Stimulated activated CD4-positive, alpha-beta T cell treated with anti-CD3 and anti-CD28 coated beads, Interleukin-12 subunit alpha, Interleukin-12 subunit beta, amount 100 ng/mL, for 4 hours (primary cell): ENCODE measurements around the gene LOXHD1.

Experiments used
- DNase-seq: peaks from one replicate; pipeline ENCODE4 v3.0.0-alpha.2; 2020

Gene LOXHD1

DNA sequence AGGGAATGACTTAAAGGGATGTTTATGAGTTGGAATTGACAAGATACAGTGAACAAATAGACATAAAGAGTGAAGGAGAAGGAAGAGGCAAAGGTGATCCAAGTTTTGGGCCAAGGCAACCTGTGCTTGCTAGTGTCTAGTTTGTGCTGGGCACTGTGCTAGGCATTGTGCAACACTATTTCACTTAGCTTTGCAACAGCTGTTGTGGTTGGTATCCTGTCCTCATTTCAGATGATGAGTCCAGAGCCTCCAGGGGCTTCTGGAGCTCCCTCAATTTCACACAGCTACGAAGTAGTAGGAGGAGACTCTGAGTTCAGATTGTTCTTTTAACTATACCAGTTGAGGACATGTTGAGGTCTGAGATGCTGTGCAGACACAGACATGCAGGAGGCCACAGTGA is 18.1 kb upstream of the LOXHD1 start:
- no peak for DNase-seq

DNA sequence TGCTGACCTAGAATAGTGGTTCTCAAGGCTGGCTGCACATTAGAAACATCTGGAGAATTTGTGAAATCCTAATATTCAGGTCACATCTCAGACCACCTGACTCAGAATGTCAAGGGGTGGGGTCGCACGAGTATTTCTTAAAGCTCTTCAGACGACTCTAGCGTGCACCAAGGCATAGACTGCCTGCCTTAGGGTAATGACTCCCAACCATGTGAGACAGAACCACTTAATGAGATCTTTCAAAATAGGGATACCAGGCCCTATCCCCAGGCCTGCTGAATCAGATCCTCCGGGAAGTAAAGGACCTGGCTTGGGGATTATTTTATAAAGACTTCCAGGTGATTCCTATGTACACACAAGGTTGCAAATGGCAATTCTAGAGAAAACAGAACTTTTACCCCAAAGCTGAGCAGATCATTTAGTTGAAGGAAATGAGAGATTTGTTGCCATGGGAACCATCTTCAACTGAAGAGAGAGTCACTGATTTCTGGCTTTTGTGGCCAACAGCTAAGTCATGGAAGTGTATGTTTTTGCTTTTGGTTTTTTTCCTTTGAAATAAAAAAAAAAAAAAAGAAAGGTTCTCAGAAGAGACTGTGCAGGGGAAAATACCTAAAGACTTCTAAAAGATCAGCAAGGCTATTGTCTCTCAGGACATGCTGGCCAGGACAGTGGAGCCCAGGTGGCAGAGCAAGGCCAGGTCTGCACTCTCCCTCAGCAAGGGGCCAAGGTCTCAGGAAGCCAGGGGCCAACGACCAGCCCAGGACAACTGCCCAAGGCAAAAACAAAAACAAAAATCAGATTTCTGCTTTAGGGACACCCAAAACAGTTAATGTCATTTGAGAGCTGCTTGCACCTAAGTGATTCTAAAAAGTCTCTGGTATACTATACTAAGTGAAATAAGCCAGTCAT is 15.3 kb upstream of the LOXHD1 start:
- no peak for DNase-seq

GRCh38 chr18:46668694-46669093 is 11.7 kb upstream of the LOXHD1 start:
- no peak for DNase-seq

- DNase-seq, result no peak
Measured at GRCh38 chr18:46668135-46668534, 11.1 kb upstream of the LOXHD1 start.

DNA sequence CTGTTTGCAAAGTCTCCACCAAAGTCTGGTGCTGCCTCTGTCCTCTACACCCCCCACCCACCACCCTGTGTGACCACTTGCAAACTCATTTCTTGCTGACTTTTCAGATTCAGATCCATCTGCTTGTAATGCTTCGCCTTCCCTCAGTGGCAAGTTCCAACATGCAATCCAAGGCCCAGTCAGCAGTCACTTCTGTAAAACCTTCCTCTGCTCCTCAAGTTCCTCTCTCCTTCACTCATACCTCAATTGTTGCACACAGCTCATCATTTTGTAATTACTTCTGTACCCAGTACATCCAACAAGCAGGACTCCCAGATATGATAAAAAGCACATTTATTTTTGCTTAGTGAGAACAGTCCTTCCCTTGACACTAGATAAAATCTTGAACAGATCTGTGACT is 6.5 kb upstream of the LOXHD1 start:
- DNase-seq, result no peak

GRCh38 chr18:46660957-46661749 is 4.1 kb upstream of the LOXHD1 start:
- no peak for DNase-seq

DNA sequence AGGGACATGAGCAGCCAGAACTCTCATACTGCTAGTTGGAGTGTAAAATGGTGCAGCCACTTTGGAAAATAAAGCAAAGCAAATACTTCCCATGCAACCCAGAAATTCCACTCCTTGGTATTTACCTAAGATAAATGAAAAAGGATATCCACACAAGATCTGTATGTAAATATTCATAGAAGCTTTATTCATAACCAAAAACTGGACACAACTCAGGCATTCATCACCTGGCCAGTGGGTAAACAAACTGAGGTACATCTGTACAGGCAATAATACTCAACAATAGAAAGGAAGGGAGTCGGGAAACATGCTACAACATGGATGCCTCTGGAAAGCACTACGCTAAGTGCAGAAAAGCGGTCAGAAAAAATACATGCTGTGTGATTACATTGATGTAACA is 2.5 kb upstream of the LOXHD1 start:
- DNase-seq, result no peak

DNA sequence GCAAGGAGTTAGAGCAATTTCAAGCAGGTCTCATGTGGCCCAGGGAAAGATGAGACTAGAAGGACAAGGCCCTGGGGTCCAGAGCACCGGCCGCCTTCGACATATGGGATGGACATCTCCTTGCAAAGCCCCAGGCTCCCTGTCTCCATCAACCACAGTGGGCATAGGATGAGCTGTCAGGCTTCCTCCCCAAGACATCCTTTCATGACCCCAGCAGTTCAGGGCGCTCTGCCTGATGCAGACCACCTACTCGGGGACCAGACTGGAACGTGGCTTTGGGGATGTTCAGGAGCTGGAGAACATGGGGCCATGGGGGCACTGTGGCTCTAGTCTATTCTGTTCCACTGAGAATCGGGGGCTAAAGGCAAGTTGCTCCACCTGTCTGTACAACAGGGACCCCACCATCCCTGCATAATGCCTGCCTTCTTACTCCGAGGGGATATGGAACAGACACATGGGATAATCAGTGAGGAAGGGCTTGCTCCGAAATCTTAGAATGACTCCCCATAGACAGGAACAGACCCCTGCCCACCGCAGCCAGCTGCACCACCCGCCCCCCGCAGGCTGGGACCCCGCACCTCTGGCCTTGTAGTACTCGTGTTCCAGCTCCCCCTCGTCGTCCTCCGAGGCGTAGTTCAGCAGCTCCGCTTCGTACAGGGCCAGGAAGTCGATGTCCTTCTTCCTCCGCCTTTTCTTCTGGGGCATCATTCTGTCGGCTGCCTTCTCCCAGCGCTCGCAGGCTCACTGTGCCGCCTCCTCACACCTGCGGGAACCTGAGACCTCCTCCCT is 500 bp downstream of the LOXHD1 start:
- DNase-seq, result no peak

DNA sequence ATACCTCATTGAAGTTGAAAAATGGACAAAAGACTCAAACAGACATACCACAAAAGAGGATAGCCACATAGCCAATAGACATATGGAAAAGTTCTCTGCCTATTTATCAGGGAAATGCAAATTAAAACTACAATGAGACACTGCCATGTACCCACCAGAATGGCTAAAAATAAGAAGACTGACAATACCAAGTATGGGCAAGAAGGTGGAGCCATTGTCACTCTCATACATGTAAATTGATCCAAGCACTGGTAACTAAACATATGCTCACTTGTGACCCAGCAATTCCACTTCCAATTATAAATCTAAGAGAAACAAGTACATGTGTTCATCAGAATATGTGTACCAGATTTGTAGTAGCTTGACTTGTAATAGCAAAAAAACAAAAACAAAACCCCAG is 4.6 kb downstream of the LOXHD1 start:
- DNase-seq, result no peak

DNA sequence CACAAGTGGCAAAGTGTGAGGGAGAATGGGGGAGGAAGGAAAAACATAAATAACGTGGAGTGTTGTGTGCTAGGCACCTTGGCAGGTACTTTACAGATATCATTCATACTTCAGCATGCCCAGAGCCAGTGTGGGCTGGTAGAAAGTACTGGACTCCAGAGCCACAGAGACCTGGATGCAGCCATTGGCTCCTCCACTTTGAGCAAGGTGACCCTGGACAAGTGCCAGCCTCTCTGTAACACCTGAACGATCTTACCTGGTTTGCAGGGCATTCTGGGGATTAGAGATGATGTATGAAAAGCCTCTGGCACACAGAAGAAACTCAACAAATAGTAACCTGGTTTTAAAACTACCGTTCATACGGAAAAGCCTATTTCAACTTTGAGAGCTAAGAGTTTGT is 6.3 kb downstream of the LOXHD1 start:
- DNase-seq, result no peak

- no peak for DNase-seq
Measured at GRCh38 chr18:46649071-46649862, 7.8 kb downstream of the LOXHD1 start.

- no peak for DNase-seq
Measured at GRCh38 chr18:46646468-46646867, 10.6 kb downstream of the LOXHD1 start.

- no peak for DNase-seq
Measured at GRCh38 chr18:46642561-46642960, 14.5 kb downstream of the LOXHD1 start.

DNA sequence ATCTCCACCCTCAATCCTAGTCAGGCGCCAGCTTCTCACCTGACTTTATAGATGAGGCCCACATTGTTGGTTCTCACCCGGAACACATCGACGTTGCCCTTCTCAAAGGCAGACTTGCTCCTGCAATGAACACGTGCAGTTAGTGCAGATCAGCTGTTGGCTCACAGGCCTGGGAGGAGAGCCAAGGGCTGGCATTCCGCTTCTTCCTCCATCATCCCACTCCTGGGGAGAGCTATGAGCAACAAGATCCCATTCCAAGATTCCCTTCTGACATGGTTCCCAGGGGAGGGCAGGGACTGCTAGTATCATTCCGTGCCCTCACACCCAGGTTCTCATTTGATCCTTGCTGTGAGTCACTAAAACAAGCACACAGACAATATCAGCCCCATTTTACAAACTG is 15.1 kb downstream of the LOXHD1 start:
- DNase-seq, result no peak

GRCh38 chr18:46639386-46639785 is 17.6 kb downstream of the LOXHD1 start:
- no peak for DNase-seq

GRCh38 chr18:46636040-46636630 is 20.9 kb downstream of the LOXHD1 start:
- no peak for DNase-seq

DNA sequence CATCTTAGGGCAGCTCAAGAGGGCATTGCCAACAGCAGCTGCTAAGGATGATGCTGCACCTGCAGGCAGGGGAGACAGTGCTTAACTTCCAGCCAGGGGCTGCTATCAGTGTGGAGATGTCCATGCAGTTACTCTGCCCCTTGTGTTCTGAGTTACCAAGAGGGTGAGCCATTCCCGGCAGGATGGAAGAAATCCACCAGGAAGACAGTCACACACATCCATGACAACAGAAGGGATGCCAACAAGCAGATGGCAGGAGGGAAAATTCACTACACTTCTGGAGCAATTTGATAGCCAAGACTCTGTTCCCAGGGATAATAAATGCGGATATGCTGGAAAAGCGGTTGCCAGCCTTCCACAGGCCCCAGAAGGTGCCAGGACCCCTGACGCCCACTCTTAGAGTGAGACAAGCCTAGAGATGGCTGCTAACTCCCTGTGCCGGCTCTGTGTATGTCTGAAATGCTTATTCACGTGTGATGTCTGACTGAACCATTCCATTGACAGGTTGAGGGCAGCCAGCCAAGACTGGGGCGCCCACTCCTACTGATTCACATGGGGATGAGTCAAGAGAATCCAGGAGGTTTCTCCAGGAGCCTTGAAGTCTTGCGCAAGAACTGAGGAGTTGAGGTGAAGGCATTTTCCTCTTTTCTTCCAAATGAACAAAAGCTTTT is 24.5 kb downstream of the LOXHD1 start:
- no peak for DNase-seq

DNA sequence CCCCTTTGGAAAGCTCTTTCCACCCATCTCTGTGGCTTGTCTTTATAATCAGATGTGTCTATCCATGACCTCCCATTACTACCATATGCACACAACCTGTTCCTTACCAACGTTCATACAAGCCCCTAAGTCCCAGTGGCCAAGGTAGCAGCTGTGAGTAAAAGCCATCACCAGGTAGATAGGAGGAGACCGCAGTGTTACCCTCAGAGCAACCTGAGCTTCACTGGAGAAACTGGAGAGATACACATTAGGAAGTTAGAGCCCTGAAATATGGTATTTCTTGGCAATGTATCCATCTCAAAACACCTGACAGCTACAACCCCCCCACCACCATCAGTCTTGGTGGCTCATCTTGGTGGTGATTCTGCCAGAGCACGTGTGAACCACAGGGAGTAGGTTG is 26.0 kb downstream of the LOXHD1 start:
- no peak for DNase-seq

GRCh38 chr18:46630160-46630559 is 26.9 kb downstream of the LOXHD1 start:
- DNase-seq, result no peak

DNA sequence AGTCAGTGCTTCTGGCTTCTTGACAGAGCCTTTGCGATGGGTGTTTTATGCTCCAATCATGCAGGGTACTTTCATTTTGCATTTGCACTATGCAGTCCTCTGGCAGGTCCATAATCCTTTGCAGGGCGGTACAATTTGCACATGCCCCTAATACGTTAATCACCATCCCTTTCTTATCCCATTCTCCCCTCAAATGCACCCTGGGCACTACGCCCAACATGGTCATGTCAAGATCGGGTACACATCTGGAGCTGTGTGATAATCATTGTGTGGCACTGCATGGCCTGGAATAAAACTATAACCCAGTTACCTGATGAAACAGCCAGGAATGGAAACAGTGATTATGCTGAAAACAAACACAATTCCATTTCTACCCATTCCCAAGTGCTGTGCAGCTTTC is 27.7 kb downstream of the LOXHD1 start:
- DNase-seq, result no peak

DNA sequence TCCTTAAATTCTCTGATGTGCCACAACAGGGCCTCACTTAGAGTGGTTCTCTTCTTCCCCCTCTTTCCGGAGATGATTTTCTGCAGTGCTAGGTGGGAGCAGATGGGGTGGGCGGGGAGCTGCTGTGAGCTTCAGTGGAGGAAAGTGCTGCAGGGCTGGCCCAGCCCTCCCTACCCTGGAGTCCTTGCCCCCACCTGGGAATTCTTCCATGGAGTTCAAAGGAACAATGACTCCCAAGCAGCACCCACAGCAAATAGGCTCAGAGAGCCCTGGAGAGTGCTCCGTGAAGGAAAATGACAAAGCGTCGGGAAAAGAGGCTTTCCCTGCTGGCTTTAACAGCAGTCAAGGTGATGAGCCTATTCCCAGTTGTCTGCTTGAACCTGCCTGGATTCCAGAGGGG is 28.8 kb downstream of the LOXHD1 start:
- DNase-seq, result no peak

DNA sequence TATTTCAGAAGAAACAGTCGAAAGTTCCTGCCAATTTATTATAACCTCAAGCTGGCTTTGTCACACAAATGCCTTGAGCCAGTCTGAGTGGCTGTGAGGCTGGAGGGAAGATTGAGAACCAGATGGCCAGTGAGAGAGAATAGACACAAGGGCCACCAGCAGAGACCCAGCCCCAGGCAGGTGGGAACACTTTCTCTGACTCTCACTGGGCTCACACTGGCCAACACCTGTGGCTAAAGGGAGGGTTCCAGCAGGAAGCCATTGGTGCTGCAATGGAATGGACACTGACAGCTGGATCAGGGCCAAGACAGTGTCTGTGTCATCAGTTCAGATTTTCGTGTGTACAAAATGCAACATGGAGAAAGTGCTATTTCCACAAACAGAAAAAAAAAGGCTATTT is 29.9 kb downstream of the LOXHD1 start:
- DNase-seq, result no peak
